ENCODE results near the gene LRRC52. TPM values are rescaled to one million over a fixed set of nuclear protein-coding genes. Genes with fewer than 3 reads are reported as not detected.

The LRRC52 gene
- total RNA-seq, 1 donor from 2014 or later = not detected

DNA sequence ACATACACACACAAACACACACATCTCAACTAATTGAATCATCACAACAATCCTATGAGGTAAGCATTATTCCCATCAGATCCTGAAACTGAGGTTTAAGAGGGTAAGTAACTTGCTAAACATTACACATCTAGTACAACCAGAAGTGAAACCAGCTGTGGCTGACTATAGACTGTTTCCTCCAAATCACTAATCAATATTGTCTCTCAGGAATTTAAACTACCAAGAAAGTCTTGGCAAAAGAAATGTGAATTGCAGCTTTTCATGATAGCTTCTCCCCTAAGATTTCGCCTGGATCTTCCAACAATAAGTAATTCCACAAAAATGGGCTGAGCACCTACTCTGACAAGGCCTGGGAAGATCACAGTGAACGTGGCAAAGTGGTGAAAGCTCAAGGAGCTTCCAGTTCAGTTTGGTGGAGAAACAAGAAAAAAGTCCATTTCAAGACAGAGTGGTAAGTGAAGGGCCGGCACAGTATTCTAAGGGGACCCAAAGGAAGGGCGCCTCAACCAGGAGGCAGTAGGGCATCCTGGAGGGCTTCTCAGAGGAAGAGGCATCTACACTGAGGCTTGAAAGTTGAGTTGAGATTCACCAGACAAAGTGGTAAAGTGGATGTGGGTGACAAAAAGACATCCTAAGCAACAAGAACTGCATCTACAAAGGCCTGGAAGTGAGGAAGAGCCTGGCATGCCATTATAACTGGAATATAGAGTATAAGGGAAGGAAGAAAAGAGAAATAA, 22.1 kb downstream of the LRRC52 start:
- Histone ChIP-seq H3K4me3 (ENCODE audit: low read depth, low read length) (no peak overlapping the region), H3K36me3 (ENCODE audit: control insufficient read depth, insufficient read depth, low read length) (no peaks in the 10 kb centered on the region), H3K27me3 (ENCODE audit: control insufficient read depth, insufficient read depth, low read length) (no peaks in the 10 kb centered on the region)
- DNase-seq (ENCODE audit: low read depth) (no peak), FAIRE-seq (no peak)
- TF ChIP-seq, protein P1, sequence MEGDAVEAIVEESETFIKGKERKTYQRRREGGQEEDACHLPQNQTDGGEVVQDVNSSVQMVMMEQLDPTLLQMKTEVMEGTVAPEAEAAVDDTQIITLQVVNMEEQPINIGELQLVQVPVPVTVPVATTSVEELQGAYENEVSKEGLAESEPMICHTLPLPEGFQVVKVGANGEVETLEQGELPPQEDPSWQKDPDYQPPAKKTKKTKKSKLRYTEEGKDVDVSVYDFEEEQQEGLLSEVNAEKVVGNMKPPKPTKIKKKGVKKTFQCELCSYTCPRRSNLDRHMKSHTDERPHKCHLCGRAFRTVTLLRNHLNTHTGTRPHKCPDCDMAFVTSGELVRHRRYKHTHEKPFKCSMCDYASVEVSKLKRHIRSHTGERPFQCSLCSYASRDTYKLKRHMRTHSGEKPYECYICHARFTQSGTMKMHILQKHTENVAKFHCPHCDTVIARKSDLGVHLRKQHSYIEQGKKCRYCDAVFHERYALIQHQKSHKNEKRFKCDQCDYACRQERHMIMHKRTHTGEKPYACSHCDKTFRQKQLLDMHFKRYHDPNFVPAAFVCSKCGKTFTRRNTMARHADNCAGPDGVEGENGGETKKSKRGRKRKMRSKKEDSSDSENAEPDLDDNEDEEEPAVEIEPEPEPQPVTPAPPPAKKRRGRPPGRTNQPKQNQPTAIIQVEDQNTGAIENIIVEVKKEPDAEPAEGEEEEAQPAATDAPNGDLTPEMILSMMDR (IDR thresholded peaks at IDR 0.05; ENCODE audit: insufficient read depth, low read length, severe bottlenecking) = no peak

DNA sequence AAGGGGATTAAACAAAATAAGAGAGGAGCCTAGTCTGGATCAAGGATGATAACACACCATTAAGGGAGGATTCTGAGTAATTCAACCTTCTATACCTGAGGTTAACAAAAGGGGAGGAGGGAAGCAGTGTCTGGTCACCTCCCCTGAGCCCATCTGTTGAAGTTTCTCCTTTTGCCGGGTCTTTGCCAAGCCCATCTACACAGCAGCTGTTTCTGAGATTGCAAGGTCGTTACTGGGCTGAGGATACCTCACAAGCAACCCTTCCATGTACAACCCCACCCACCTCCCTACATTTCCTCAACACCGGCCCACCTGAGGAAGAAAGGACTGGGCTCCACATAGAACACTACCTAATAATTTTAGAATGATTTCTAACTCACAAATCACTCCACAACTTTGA, 26.3 kb downstream of the LRRC52 start:
- no peaks in the 10 kb centered on the region for H3K36me3 ChIP-seq (ENCODE audit: control insufficient read depth, insufficient read depth, low read length)
- DNase-seq (ENCODE audit: low read depth) (no peak), FAIRE-seq (no peak)
- H3K4me3 ChIP-seq (ENCODE audit: low read depth, low read length) = no peak overlapping the region
- H3K27me3 ChIP-seq (ENCODE audit: control insufficient read depth, insufficient read depth, low read length) = no peaks in the 10 kb centered on the region
- TF ChIP-seq, protein P1 (IDR thresholded peaks at IDR 0.05; ENCODE audit: insufficient read depth, low read length, severe bottlenecking) = no peak

DNA sequence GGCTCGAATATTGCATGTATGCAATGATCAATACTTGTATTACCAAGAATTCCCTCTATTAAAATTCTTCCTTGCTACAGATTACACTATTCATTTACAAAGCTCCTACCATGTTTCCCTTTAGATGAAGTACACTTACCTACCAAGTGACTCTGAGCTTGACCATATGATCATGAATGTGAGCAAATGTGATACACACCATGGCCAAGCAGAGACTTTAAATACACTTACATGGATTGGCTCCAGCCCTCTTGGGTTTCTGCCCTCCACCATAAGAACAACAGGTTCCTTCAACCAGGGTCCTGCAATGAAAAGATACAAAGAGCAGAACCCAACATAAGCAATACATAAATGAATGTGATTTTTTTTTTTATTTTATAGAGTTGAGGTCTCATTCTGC, 30.0 kb downstream of the LRRC52 start:
- no peaks in the 10 kb centered on the region for H3K27me3 ChIP-seq (ENCODE audit: control insufficient read depth, insufficient read depth, low read length)

DNA sequence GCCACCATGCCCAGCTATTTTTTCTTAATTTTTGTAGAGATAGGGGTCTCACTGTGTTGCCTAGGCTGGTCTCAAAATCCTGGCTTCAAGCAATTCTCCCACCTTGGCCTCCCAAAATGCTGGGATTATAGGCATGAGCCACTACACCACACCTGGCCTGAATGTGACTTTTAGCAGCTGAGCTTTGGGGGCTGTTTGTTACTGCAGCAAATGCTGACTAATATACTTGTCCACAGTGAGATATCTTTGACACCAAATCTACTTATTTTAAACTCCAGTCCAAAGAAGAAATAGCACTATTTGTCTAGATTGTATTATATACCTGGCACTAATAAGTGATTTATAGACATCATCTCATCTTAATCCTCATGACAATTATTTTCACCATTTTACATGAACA, 30.5 kb downstream of the LRRC52 start:
- DNase-seq (ENCODE audit: low read depth) = no peak
- H3K4me3 ChIP-seq (ENCODE audit: low read depth, low read length) = no peak overlapping the region
- TF ChIP-seq, protein P1 (IDR thresholded peaks at IDR 0.05; ENCODE audit: insufficient read depth, low read length, severe bottlenecking) = no peak
- no peaks in the 10 kb centered on the region for H3K36me3 ChIP-seq (ENCODE audit: control insufficient read depth, insufficient read depth, low read length)
- H3K27me3 ChIP-seq (ENCODE audit: control insufficient read depth, insufficient read depth, low read length) = no peaks in the 10 kb centered on the region
- no peak for FAIRE-seq

More for the DNA sequence above, 30.0 kb downstream of the LRRC52 start:
- Histone ChIP-seq H3K4me3 (ENCODE audit: low read depth, low read length) (no peak overlapping the region), H3K36me3 (ENCODE audit: control insufficient read depth, insufficient read depth, low read length) (no peaks in the 10 kb centered on the region)
- TF ChIP-seq, protein P1 (IDR thresholded peaks at IDR 0.05; ENCODE audit: insufficient read depth, low read length, severe bottlenecking) = no peak
- no peak for DNase-seq (ENCODE audit: low read depth)
- no peak for FAIRE-seq

DNA sequence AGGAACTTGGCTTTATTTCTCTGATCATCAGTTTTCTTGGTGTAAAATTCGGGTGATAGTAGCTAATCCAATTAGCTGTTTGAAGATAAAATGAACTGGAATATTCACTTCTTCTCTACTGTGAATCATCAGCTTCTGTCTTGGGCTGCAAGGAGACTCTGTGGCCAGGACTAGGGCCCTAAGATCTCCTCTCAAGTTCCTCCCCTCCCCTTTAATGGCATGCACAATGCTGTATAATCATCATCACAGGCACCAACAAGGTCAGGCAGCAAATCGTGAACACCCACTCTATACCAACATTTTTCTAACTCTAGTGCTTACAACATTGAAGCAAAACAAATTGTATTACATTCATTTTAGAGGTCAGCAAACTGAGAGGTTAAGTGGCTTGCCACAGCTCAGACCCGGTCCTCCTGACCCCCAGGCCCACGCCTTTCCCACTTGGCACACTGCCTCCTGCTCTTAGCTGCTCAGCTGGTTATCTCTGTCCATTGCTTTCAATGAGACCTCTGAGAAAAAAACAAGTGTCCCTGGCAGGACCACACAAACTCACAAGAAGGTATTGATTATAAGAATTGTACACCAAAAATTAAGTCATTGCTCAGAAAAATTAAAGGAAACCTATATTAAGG, 31.8 kb downstream of the LRRC52 start:
- H3K36me3 ChIP-seq (ENCODE audit: control insufficient read depth, insufficient read depth, low read length) = no peaks in the 10 kb centered on the region
- no peaks in the 10 kb centered on the region for H3K27me3 ChIP-seq (ENCODE audit: control insufficient read depth, insufficient read depth, low read length)
- DNase-seq (ENCODE audit: low read depth) (no peak), FAIRE-seq (no peak)
- H3K4me3 ChIP-seq (ENCODE audit: low read depth, low read length) = no peak overlapping the region
- TF ChIP-seq, protein P1 (IDR thresholded peaks at IDR 0.05; ENCODE audit: insufficient read depth, low read length, severe bottlenecking) = no peak

Data from bronchial epithelial cell (primary cell).